Activated T-helper 17 cell treated with anti-CD3 and anti-CD28 coated beads, Interleukin-2, amount 50 U/mL, for 72 hours (primary cell): Measurements from ENCODE around the gene IL15. TPM values are rescaled to one million over a fixed set of nuclear protein-coding genes. Genes with fewer than 3 reads are reported as not detected.
"Not testable (repeated sequence)": the region's sequence is repeated elsewhere in the genome, so short reads cannot be mapped to it uniquely, and the experiment has no call there.

Experiments
- ATAC-seq: fragments of 150-1000 bp; cut with Tn5 transposase; replicated peaks from 2 replicates; pipeline ENCODE4 v1.10.0; 2021; ENCODE audit warnings: mild to moderate bottlenecking, moderate library complexity
- H3K27ac Mint-ChIP-seq: one replicate; pipeline ENCODE4 v1.8.0; 2022; ENCODE audit warnings: mixed read lengths
- H3K27me3 Mint-ChIP-seq: one replicate; pipeline ENCODE4 v1.8.0; 2022; ENCODE audit warnings: mixed read lengths
- H3K36me3 Mint-ChIP-seq: one replicate; pipeline ENCODE4 v1.8.0; 2022; ENCODE audit warnings: low read depth, mild to moderate bottlenecking, mixed read lengths
- H3K4me1 Mint-ChIP-seq: one replicate; pipeline ENCODE4 v1.8.0; 2022; ENCODE audit warnings: mixed read lengths
- H3K4me3 Mint-ChIP-seq: one replicate; pipeline ENCODE4 v1.8.0; 2022; ENCODE audit warnings: mild to moderate bottlenecking, mixed read lengths
- H3K9me3 Mint-ChIP-seq: one replicate; pipeline ENCODE4 v1.8.0; 2022; ENCODE audit warnings: mixed read lengths
- total RNA-seq, 2 donors: library from RNA; stranded (reverse); gene quantifications; one replicate each; pipeline ENCODE4 v1.2.3, GENCODE V29; 2022

IL15 gene
- total RNA-seq, 2 donors from 2014 or later: 2.7 to 3.4 TPM

DNA sequence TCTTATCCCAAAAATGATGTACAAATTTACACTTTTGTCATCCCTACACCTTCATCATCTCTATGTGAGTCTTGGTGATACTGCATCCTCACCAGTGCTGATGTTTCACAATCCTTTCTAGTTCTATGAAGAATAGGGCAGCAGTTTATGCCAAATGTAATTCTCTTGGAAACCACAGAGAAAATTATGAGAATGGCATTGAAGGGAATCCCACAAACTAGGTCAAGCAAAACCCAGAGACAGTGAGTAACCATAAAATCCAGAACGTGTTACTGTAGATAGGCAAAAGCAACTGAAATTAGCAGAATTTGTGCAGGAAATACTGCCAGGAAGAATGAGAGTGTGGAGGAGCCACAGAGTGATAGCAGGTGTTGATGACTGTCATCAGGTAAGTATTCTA lies 24.5 kb downstream of the IL15 start:
- H3K4me3 Mint-ChIP-seq: no peak overlapping the region
- H3K4me1 Mint-ChIP-seq: peaks cover 12% of the 10 kb centered on the region
- peak; percentile 65 for ATAC-seq

DNA sequence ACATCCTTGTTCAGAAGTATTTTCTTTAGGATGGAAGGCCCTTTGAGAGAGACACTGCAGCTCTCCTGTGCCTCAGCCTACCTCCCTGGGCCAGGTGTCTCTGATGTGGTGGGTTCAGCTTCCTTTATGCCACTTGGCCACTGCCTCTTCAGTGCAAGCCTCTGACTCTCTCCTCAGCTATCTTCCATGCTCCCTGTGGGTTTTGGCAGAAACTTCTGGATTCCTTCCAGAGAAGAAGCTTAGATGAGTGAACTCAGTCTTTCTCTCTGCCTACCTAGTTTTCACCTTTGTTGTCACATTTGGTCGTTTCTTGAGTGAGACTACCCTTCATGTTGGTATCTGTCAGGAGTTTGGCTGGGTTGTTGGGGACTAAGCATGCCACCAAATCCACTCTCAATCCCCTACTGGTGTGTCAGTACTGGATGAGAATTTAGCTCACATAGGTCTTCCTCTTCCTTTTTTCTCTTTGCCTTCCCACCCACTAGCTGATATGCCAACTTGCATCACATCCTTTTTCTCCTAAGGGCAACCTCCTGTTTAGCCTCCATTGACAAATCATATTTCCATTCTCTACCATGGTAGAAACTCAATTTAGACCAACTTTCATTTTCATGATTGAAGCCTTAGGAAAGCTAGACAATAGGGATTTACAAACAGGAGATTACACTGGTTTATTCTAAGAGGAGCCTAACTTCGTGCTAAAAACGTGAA lies 32.0 kb downstream of the IL15 start:
- H3K4me3 Mint-ChIP-seq: no peak overlapping the region
- no peak for ATAC-seq
- H3K4me1 Mint-ChIP-seq: peaks cover 9% of the 10 kb centered on the region
- H3K9me3 Mint-ChIP-seq: no peaks in the 10 kb centered on the region
- H3K27me3 Mint-ChIP-seq: no peaks in the 10 kb centered on the region
- no peak overlapping the region for H3K27ac Mint-ChIP-seq
- H3K36me3 Mint-ChIP-seq: no peaks in the 10 kb centered on the region

More for the DNA sequence above, 24.5 kb downstream of the IL15 start:
- Mint-ChIP-seq H3K9me3 (no peaks in the 10 kb centered on the region), H3K27me3 (no peaks in the 10 kb centered on the region), H3K36me3 (no peaks in the 10 kb centered on the region), H3K27ac (no peak overlapping the region)

GRCh38 chr4:141669501-141669900 lies 33.1 kb downstream of the IL15 start:
- no peaks in the 10 kb centered on the region for H3K9me3 Mint-ChIP-seq
- no peaks in the 10 kb centered on the region for H3K36me3 Mint-ChIP-seq
- H3K27ac Mint-ChIP-seq: no peak overlapping the region
- H3K27me3 Mint-ChIP-seq: no peaks in the 10 kb centered on the region
- H3K4me3 Mint-ChIP-seq: no peak overlapping the region
- peaks cover 6% of the 10 kb centered on the region for H3K4me1 Mint-ChIP-seq
- ATAC-seq: no peak

DNA sequence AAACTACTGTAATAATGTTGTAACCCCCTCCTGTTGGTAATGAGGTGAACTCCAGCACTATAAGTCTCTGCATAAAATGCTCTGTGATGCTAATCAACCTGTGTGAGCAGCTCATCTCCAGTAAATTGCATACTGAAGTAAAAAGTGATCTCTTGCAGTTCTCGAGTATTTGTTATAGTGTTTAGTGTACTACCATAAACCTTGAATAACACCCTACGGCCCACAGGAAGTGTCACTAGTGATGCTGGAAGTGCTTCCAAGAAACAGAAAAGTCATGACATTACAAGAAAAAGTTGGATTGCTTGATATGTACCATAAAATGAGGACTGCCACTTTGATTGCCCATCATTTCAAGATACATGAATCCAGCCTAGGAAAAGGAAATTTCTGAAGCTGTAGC lies 39.0 kb downstream of the IL15 start:
- Mint-ChIP-seq H3K4me1 (no peaks in the 10 kb centered on the region), H3K27me3 (no peaks in the 10 kb centered on the region), H3K9me3 (no peaks in the 10 kb centered on the region), H3K27ac (no peak overlapping the region), H3K36me3 (no peaks in the 10 kb centered on the region), H3K4me3 (no peak overlapping the region)
- no peak for ATAC-seq

- H3K36me3 Mint-ChIP-seq: no peaks in the 10 kb centered on the region
- H3K4me1 Mint-ChIP-seq: no peaks in the 10 kb centered on the region
- no peak overlapping the region for H3K4me3 Mint-ChIP-seq
- H3K27ac Mint-ChIP-seq: no peak overlapping the region
- no peak for ATAC-seq
- H3K27me3 Mint-ChIP-seq: no peaks in the 10 kb centered on the region
- no peaks in the 10 kb centered on the region for H3K9me3 Mint-ChIP-seq
These were observed 39.8 kb downstream of the IL15 start for GRCh38 chr4:141676087-141676670.

GRCh38 chr4:141680060-141680459 lies 43.7 kb downstream of the IL15 start:
- no peak for ATAC-seq
- Mint-ChIP-seq H3K27ac (no peak overlapping the region), H3K9me3 (no peaks in the 10 kb centered on the region), H3K4me3 (no peak overlapping the region), H3K4me1 (no peaks in the 10 kb centered on the region), H3K27me3 (no peaks in the 10 kb centered on the region), H3K36me3 (no peaks in the 10 kb centered on the region)

DNA sequence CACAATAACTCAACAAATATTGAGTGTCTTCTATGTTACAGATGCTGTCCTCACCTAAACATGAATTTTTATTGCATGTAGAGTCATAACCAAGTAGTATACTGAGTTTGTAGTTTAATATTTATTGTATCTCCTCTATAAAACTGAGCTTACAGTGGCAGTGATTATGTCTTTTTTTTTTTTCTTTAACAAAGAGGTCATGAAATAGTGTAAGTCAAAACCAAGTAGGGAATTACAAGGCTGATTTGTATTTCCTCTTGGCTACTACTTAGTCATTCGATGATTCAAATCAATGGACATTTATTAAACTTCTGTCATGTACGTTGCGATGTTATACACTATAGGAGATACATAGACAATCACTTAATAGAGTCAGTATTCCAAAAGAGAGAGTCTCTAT lies 48.4 kb downstream of the IL15 start:
- Mint-ChIP-seq H3K27me3 (no peaks in the 10 kb centered on the region), H3K27ac (no peak overlapping the region), H3K9me3 (no peaks in the 10 kb centered on the region), H3K4me3 (no peak overlapping the region), H3K36me3 (no peaks in the 10 kb centered on the region), H3K4me1 (no peaks in the 10 kb centered on the region)
- ATAC-seq: no peak

DNA sequence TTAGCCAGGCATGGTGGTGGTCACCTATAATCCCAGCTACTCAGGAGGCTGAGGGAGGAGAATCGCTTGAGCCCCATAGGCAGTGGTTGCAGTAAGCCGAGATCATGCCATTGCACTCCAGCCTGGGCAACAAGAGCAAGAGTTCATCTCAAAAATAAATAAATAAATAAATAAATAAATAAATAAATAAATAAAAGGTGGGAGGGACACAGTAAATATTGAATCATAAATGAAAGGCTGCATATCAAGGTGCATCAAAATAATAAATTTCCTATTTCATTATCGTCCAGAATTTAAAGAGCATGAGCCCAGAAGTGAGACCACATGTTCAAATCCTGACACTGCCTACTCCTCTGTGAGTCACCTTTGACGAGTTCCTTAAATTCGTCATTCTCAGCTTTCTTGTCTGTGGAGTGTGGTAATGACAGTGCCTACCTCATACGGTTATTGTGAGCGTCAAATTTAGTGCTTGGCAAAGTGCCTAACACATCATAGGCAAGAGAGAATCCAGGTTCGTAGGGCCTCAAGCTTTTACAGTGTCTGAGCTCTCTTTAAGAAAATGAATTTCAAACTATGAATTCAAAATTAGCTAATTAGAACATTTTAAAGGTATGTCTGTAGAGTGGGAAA lies 49.9 kb downstream of the IL15 start:
- Mint-ChIP-seq H3K36me3 (no peaks in the 10 kb centered on the region), H3K27me3 (no peaks in the 10 kb centered on the region), H3K4me3 (no peak overlapping the region), H3K27ac (no peak overlapping the region), H3K9me3 (no peaks in the 10 kb centered on the region), H3K4me1 (no peaks in the 10 kb centered on the region)
- ATAC-seq: peak; percentile 85

GRCh38 chr4:141686879-141687278 lies 50.5 kb downstream of the IL15 start:
- Mint-ChIP-seq H3K27me3 (no peaks in the 10 kb centered on the region), H3K4me3 (no peak overlapping the region), H3K9me3 (no peaks in the 10 kb centered on the region), H3K4me1 (no peaks in the 10 kb centered on the region), H3K27ac (no peak overlapping the region), H3K36me3 (no peaks in the 10 kb centered on the region)
- ATAC-seq: no peak

DNA sequence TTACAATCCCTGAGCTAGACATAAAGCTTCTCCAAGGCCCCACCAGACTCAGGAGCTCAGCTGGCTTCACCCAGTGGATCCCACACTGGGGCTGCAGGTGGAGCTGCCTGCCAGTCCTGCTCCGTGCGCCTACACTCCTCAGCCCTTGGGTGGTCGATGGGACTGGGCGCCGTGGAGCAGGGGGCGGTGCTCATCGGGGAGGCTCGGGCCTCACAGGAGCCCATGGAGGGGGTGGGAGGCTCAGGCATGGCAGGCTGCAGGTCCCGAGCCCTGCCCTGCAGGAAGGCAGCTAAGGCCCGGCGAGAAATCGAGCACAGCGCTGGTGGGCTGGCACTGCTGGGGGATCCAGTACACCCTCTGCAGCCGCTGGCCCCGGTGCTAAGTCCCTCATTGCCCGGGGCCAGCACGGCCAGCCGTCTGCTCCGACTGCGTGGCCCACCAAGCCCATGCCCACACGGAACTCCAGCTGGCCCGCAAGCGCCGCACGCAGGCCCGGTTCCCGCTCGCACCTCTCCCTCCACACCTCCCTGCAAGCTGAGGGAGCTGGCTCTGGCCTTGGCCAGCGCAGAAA lies 53.4 kb downstream of the IL15 start:
- not testable (repeated sequence) for ATAC-seq, H3K27ac Mint-ChIP-seq, H3K36me3 Mint-ChIP-seq, H3K9me3 Mint-ChIP-seq, H3K4me3 Mint-ChIP-seq, H3K4me1 Mint-ChIP-seq, H3K27me3 Mint-ChIP-seq

DNA sequence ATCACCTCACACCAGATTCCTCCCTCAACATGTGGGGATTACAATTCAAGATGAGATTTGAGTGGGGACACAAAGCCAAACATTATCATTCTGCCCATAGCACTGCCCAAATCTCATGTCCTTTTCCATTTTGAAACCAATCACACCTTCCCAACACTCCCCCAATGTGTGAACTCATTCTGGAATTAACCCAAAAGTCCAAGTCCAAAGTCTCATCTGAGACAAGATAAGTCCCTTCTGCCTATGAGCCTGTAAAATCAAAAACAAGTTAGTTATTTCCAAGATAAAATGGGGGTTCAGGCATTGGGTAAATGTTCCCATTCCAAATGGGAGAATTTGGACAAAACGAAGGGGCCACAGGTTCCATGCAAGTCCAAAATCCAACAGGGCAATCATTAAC lies 54.9 kb downstream of the IL15 start:
- ATAC-seq, H3K36me3 Mint-ChIP-seq, H3K4me3 Mint-ChIP-seq, H3K4me1 Mint-ChIP-seq, H3K9me3 Mint-ChIP-seq, H3K27me3 Mint-ChIP-seq, H3K27ac Mint-ChIP-seq: not testable (repeated sequence)

GRCh38 chr4:141692081-141692480 lies 55.7 kb downstream of the IL15 start:
- no peak for ATAC-seq
- H3K36me3 Mint-ChIP-seq: no peaks in the 10 kb centered on the region
- no peaks in the 10 kb centered on the region for H3K27me3 Mint-ChIP-seq
- no peak overlapping the region for H3K27ac Mint-ChIP-seq
- H3K4me3 Mint-ChIP-seq: no peak overlapping the region
- H3K9me3 Mint-ChIP-seq: no peaks in the 10 kb centered on the region
- no peaks in the 10 kb centered on the region for H3K4me1 Mint-ChIP-seq

DNA sequence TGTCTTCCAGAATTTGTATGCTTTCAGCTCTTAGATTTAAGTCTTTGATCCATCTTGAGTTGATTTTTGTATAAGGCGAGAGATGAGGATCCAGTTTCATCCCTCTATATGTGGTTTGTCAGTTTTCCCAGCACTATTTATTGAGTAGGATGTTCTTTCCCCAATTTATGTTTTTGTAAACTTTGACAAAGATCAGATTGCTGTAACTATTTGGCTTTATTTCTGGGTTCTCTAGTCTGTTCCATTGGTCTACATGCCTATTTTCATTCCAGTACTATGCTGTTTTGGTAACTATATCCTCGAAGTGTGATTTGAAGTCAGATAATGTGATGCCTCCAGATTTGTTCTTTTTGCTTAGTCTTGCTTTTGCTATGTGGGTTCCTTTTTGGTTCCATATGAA lies 60.7 kb downstream of the IL15 start:
- Mint-ChIP-seq H3K4me3 (no peak overlapping the region), H3K36me3 (no peaks in the 10 kb centered on the region), H3K27ac (no peak overlapping the region)

DNA sequence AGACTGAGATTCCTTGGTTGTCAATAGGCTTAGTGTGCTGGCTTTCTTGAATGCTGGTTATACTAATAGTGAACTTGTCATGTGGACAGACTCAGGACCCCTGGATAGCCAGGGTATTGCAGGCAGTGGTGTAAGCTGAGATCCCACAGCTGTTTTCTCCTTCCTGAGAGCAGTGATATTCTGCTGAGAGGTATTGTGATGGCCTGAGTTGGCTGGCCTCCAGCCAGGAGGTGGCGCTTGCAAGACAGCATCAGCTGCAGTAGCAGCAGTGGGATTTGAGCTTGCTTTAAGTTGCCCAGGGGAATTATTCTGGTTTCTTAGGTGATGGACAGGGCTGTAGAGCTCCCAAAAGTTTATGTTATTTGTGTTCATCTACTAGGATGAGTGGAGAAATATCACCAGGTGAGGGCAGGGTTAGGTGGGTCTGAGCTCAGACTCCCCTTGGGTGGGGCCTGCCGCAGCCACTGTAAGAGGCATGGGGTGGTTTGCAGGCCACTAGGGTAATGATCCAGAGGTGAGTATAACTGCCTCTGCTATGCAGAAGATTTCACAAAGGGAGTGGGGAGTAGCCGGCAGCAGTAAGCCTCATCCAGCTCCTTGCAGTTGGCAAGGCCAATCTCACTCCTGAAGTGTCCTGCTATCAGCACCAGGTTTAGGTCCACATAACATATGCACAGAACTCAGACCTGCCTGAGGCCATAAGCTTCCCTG lies 66.2 kb downstream of the IL15 start:
- no peak for ATAC-seq
- Mint-ChIP-seq H3K9me3 (peaks cover 5% of the 10 kb centered on the region), H3K27me3 (no peaks in the 10 kb centered on the region), H3K27ac (no peak overlapping the region), H3K4me1 (peaks cover 13% of the 10 kb centered on the region), H3K36me3 (no peaks in the 10 kb centered on the region), H3K4me3 (no peak overlapping the region)

More for the DNA sequence above, 60.7 kb downstream of the IL15 start:
- no peaks in the 10 kb centered on the region for H3K27me3 Mint-ChIP-seq
- peaks cover 4% of the 10 kb centered on the region for H3K4me1 Mint-ChIP-seq
- H3K9me3 Mint-ChIP-seq: no peaks in the 10 kb centered on the region
- no peak for ATAC-seq
